ENCODE measurements around the gene RRN3. TPM values are rescaled to one million over a fixed set of nuclear protein-coding genes. Genes with fewer than 3 reads are reported as not detected.

Gene RRN3
- total RNA-seq, 1 experiment from 2014 or later: 57.7 TPM

DNA sequence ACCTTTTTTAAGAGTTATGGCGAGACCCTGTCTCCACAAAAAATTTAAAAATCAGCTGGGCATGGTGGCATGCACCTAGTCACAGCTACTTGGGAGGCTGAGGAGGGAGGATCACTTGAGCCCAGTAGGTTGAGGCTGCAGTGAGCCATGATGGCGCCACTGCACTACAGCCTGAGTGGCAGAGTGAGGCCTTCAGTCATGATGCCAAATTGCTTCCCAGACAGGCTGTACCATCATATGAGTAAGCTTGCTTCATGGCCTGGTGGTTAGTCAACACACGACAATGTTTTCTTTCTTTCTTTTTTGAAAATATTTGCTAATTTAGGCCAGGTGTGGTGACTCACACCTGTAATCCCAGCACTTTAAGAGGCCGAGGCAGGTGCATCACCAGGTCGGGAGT, 50.7 kb downstream of the RRN3 start:
- Histone ChIP-seq H3K4me1 (ENCODE audit: control insufficient read depth in 1 of 2, insufficient read depth in 2 of 2, low read length in 2 of 2) (peaks cover 4 to 13% of the 10 kb centered on the region in 2 experiments; a peak in 2 of 4 replicates), H3K9ac (ENCODE audit: low read length) (no peak overlapping the region), H2AFZ (ENCODE audit: low read depth, low read length, poor library complexity, severe bottlenecking) (no peak overlapping the region), H3K9me3 (ENCODE audit: control insufficient read depth in 1 of 2, insufficient read depth in 1 of 2, low read depth in 1 of 2, low read length in 2 of 2) (no peaks in the 10 kb centered on the region), H3K27ac (ENCODE audit: low read depth, low read length) (no peak overlapping the region), H4K20me1 (ENCODE audit: insufficient read depth) (no peaks in the 10 kb centered on the region), H3K27me3 (ENCODE audit: insufficient read depth, low read length) (no peaks in the 10 kb centered on the region), H3K79me2 (ENCODE audit: insufficient read depth, low read length) (no peaks in the 10 kb centered on the region), H3K4me3 (replicated peaks in 1 of 2; ENCODE audit: low read depth in 1 of 2, low read length in 2 of 2) (no peak overlapping the region), H3K9me2 (ENCODE audit: insufficient read depth) (no peaks in the 10 kb centered on the region), H3K4me2 (ENCODE audit: low read length) (no peak overlapping the region), H3K36me3 (ENCODE audit: control insufficient read depth in 1 of 2, insufficient read depth in 2 of 2, low read length in 2 of 2) (peaks cover 5 to 11% of the 10 kb centered on the region in 2 experiments; a peak in 2 of 4 replicates)
- ChIA-PET POLR2A (no interaction called here), CTCF (no interaction called here), RAD21 (ENCODE audit: low non-redundant PET in 1 of 2, low total read pairs in 2 of 2, uncharacterized antibody in 2 of 2, unreplicated experiment in 2 of 2) (no interaction called here)
- no peak for DNase-seq (ENCODE audit: low read depth, low spot score)
- TF ChIP-seq, protein P1, sequence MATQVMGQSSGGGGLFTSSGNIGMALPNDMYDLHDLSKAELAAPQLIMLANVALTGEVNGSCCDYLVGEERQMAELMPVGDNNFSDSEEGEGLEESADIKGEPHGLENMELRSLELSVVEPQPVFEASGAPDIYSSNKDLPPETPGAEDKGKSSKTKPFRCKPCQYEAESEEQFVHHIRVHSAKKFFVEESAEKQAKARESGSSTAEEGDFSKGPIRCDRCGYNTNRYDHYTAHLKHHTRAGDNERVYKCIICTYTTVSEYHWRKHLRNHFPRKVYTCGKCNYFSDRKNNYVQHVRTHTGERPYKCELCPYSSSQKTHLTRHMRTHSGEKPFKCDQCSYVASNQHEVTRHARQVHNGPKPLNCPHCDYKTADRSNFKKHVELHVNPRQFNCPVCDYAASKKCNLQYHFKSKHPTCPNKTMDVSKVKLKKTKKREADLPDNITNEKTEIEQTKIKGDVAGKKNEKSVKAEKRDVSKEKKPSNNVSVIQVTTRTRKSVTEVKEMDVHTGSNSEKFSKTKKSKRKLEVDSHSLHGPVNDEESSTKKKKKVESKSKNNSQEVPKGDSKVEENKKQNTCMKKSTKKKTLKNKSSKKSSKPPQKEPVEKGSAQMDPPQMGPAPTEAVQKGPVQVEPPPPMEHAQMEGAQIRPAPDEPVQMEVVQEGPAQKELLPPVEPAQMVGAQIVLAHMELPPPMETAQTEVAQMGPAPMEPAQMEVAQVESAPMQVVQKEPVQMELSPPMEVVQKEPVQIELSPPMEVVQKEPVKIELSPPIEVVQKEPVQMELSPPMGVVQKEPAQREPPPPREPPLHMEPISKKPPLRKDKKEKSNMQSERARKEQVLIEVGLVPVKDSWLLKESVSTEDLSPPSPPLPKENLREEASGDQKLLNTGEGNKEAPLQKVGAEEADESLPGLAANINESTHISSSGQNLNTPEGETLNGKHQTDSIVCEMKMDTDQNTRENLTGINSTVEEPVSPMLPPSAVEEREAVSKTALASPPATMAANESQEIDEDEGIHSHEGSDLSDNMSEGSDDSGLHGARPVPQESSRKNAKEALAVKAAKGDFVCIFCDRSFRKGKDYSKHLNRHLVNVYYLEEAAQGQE (IDR thresholded peaks at IDR 0.05; ENCODE audit: low read depth): no peak
- TF ChIP-seq, protein P2, sequence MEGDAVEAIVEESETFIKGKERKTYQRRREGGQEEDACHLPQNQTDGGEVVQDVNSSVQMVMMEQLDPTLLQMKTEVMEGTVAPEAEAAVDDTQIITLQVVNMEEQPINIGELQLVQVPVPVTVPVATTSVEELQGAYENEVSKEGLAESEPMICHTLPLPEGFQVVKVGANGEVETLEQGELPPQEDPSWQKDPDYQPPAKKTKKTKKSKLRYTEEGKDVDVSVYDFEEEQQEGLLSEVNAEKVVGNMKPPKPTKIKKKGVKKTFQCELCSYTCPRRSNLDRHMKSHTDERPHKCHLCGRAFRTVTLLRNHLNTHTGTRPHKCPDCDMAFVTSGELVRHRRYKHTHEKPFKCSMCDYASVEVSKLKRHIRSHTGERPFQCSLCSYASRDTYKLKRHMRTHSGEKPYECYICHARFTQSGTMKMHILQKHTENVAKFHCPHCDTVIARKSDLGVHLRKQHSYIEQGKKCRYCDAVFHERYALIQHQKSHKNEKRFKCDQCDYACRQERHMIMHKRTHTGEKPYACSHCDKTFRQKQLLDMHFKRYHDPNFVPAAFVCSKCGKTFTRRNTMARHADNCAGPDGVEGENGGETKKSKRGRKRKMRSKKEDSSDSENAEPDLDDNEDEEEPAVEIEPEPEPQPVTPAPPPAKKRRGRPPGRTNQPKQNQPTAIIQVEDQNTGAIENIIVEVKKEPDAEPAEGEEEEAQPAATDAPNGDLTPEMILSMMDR (IDR thresholded peaks at IDR 0.05 in 2 of 3, conservative IDR thresholded peaks at IDR 0.05 in 1 of 3; ENCODE audit: borderline replicate concordance in 1 of 3, insufficient read depth in 1 of 3, low read depth in 2 of 3, low read length in 2 of 3): no peak
- TF ChIP-seq, protein P3, sequence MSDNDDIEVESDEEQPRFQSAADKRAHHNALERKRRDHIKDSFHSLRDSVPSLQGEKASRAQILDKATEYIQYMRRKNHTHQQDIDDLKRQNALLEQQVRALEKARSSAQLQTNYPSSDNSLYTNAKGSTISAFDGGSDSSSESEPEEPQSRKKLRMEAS (IDR thresholded peaks at IDR 0.05): no peak
- TF ChIP-seq ELF1 (IDR thresholded peaks at IDR 0.05; ENCODE audit: borderline replicate concordance, low read depth): no peak
- TF ChIP-seq EGR1 (IDR thresholded peaks at IDR 0.05; ENCODE audit: low read depth): no peak
- TF ChIP-seq CBX3 (IDR thresholded peaks at IDR 0.05; ENCODE audit: low read depth): no peak
- TF ChIP-seq SP1 (IDR thresholded peaks at IDR 0.05; ENCODE audit: low read depth): no peak
- no peak for TF ChIP-seq YY1 (IDR thresholded peaks at IDR 0.05; ENCODE audit: extremely low read depth, insufficient replicate concordance, low read depth, low read length)
- TF ChIP-seq FOSL1 (IDR thresholded peaks at IDR 0.05; ENCODE audit: low read depth): no peak
- no peak for TF ChIP-seq CEBPB (IDR thresholded peaks at IDR 0.05; ENCODE audit: low read depth)
- TF ChIP-seq EZH2phosphoT487 (IDR thresholded peaks at IDR 0.05; ENCODE audit: borderline replicate concordance): no peak
- TF ChIP-seq, protein P4, sequence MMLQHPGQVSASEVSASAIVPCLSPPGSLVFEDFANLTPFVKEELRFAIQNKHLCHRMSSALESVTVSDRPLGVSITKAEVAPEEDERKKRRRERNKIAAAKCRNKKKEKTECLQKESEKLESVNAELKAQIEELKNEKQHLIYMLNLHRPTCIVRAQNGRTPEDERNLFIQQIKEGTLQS (IDR thresholded peaks at IDR 0.05): no peak
- TF ChIP-seq SIN3A (IDR thresholded peaks at IDR 0.05; ENCODE audit: low read depth): no peak
- TF ChIP-seq TCF7L2 (IDR thresholded peaks at IDR 0.05; ENCODE audit: borderline replicate concordance, extremely low read depth, insufficient read depth, insufficient read length): no peak
- no peak for TF ChIP-seq ZNF274 (IDR thresholded peaks at IDR 0.05; ENCODE audit: low read depth, low read length)
- intact Hi-C loops (cut with micrococcal nuclease): no loop called here
- ATAC-seq: peak; percentile 42; the same call in 1 of the 2 replicates
- no TSS peak for BruUV-seq (replicated peaks)

Measured in HCT116 (cell line).